COLO829 (cell line): ENCODE measurements around the gene SLC31A1.
"Not testable (repeated sequence)": the region's sequence is repeated elsewhere in the genome, so short reads cannot be mapped to it uniquely, and the experiment has no call there.

ENCODE experiments used
- DNase-seq: peaks from one replicate; pipeline ENCODE4 v3.0.0; 2012; ENCODE audit warnings: low spot score

SLC31A1 gene

DNA sequence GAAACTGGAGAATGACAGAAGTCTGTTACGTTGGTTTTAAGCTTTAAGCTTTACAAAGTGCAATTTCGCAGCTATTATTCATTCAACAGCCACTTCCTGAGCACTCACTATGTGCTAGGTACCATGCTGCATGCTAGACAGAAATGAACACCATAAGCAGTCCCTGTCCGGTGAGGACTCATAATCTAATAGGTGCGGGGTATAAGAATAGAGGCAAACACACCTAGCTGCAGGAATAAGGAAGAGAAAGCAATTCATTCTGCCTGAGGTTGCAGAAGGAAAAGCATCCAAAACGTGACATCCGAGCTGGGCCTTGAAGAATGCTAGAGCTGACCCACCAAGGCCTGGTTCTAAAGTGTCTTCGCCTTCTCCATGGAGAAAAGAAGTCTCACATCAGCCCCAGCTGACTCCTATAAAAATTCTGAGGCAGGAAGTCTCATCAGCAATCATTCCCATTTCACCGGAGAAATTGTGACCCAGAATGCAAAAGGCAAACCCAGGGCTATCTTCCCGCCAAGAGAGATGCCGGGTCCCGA lies 809 bp upstream of the SLC31A1 start:
- no peak for DNase-seq

GRCh38 chr9:113221800-113222481 lies 597 bp downstream of the SLC31A1 start:
- peak; percentile 20 for DNase-seq

- DNase-seq: no peak
These were observed 1.1 kb downstream of the SLC31A1 start for GRCh38 chr9:113222482-113222841.

GRCh38 chr9:113223963-113224362 lies 2.6 kb downstream of the SLC31A1 start:
- DNase-seq: no peak

- peak; percentile 13 for DNase-seq
These were observed 6.1 kb downstream of the SLC31A1 start for GRCh38 chr9:113227436-113227835.

DNA sequence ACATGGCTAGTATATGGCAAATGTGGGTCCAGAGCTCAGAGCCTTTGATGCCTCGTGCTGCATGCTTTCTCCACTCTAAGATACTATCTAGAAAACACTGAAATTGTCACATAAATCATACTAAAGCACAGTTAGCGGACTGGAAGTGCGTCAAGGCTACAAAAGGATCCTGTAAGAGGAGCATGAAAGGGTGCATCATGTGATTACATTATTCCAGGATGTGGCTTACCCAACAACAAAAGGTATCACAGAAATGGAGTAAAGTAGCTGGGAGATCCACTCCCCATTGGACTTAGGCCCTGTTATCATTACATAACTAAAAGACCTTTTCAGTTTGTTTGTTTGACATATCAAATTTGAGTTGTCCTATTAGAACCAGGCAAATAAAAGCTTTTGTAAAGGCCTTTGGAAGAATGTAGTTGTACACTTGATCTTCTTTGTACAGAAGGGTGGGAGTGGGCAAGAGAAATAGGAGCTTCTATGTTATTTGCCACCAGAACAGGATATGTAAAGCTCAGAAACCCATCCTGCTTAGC lies 6.9 kb downstream of the SLC31A1 start:
- peak; percentile 95 for DNase-seq

GRCh38 chr9:113231701-113232100 lies 10.4 kb downstream of the SLC31A1 start:
- DNase-seq: no peak

DNA sequence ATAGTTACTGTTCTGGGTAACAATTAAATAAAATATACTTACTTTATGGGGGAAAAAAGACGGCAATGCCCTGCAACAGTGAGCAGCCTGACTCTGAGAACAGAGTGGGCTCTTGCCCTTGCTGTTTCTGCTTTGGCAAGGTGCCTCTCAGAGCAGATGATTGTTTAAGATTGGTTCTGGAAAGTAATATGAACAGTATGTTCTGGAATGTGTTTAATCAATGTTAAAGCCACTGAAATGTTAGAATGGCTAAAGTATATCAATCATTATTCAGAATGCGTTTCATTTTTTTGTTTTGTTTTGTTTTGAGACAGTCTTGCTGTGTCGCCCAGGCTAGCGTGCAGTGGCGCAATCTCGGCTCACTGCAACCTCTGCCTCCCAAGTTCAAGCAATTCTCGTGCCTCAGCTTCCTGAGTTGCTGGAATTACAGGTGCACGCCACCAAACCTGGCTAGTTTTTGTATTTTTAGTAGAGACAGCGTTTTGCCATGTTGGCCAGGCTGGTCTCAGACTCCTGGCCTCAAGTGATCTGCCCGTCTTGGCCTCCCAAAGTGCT lies 14.4 kb downstream of the SLC31A1 start:
- DNase-seq: not testable (repeated sequence)

GRCh38 chr9:113237026-113237425 lies 15.7 kb downstream of the SLC31A1 start:
- DNase-seq: no peak

DNA sequence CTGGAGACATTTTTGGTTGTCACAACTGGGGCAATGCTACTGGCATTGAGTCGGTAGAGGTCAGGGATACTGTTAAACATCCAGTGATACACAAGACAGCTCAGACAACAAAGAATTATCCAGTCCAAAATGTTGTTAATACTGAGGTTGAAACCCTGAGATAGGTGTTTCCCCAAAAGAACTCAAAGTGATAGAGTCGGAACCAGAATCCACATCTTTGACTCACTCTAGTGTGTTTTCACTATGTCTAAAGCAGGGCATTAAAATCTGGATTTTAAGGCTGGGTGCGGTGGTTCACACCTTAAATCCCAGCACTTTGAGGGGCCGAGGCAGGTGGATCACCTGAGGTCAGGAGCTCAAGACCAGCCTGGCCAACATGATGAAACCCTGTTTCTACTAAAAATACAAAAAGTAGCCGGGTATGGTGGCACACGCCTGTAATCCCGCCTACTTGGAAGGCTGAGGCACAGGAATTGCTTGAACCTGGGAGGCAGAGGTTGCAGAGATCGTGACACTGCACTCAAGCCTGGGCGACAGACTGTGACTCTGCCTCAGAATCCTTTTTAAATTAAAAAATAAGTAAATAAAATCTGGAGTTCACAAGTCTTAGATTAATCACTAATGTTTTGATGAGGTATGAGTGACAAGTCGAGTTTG lies 17.0 kb downstream of the SLC31A1 start:
- DNase-seq: no peak

DNA sequence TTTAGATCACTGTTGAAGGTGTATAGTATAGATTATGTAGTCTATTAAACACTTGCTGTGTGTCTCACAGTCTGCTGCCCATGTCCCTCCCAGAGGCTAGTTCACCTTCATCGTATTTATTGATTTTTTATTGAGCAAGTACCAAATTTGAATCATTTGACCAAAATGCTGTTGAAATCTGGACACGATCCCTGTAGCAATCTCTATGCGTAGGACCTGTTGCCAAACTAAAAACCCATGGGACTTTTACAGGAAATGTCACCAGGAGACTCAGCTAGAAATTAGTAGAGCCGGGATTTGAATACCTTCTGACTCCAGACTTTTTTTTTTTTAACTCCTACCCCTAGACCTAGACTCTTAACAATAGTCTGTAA lies 17.5 kb downstream of the SLC31A1 start:
- DNase-seq: no peak

- DNase-seq: no peak
These were observed 19.8 kb downstream of the SLC31A1 start for GRCh38 chr9:113241161-113241560.

DNA sequence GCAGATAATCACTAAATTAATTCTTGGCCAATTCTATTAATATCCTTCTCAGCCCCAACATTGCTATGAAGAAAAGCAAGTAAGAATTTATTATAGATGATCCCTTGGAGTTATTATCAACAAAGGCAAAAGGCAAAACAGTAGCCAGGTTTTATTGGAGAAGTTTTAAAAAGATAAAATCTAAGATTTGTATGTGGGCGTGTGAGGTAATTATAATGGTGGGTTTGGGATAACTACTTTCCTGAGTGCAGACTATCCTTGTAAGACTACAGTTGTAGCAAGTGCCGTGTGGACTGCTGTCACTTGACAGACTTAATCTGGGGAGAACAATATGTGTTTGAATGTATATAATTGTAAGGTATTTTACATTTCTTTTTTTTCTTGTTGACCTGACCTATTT lies 23.2 kb downstream of the SLC31A1 start:
- DNase-seq: no peak

GRCh38 chr9:113245894-113246293 lies 24.6 kb downstream of the SLC31A1 start:
- DNase-seq: no peak

DNA sequence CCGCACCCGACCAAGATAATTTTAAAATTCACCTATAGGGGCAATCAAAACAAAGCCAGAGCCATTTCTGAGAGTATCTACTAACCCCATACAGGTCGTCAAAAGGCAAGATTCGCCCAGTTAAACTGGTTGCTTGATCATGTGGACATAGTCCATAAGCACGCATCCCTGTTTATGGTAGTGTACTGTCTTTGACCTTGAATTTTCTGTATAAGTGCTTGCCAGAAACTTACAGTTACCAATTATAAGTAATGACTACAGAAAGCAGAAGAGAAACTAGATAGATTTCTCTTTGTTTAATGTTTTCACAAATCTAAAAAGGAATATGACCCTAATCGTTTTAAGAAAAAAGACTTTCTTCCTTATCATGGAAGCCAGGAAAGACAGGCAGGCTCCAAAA lies 25.6 kb downstream of the SLC31A1 start:
- no peak for DNase-seq

GRCh38 chr9:113247640-113248039 lies 26.3 kb downstream of the SLC31A1 start:
- DNase-seq: no peak

GRCh38 chr9:113249661-113250060 lies 28.3 kb downstream of the SLC31A1 start:
- not testable (repeated sequence) for DNase-seq

- no peak for DNase-seq
These were observed 29.5 kb downstream of the SLC31A1 start for GRCh38 chr9:113250807-113251206.

DNA sequence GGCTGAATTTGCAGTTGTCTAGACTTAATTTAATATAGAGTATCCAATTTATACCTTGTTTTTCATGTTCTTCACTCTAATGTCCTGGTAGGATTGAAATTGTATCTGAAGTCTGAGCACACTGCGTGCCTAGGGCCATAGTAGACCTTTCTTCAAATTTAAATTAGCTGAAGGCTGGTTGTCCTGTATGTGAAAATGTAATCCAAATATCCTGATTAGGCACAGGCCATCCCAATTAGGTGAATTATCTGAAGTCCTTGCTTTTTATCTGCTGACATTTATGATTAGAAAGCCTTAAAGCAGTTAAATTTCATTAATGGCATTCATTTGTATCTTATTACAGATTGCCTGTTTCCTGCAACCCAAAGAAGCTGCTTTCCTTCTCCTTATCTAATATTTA lies 33.6 kb downstream of the SLC31A1 start:
- no peak for DNase-seq

DNA sequence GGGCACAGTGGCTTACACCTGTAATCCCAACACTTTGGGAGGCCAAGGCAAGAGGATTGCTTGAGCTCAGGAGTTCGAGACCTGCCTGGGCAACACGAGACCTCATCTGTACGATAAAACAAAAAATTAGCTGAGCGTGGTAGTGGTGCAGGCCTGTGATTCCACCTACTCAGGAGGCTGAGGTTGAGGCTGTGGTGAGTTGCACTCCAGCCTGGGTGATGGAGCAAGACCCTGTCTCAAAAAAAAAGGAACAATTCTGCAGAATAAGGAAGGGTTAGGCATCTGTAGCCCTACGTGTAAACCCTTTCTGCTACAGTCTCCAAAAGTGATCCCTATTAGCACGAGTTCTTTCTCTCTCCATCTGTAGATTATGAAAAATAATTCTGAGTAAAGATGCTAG lies 34.1 kb downstream of the SLC31A1 start:
- no peak for DNase-seq

- no peak for DNase-seq
These were observed 36.5 kb downstream of the SLC31A1 start for GRCh38 chr9:113257863-113258262.

GRCh38 chr9:113258282-113258681 lies 36.9 kb downstream of the SLC31A1 start:
- no peak for DNase-seq
